ENCODE measurements around the gene CABP2. TPM values are rescaled to one million over a fixed set of nuclear protein-coding genes. Genes with fewer than 3 reads are reported as not detected.

Gene CABP2
- total and polyA plus RNA-seq, 2 donors from 2014 or later = not detected

DNA sequence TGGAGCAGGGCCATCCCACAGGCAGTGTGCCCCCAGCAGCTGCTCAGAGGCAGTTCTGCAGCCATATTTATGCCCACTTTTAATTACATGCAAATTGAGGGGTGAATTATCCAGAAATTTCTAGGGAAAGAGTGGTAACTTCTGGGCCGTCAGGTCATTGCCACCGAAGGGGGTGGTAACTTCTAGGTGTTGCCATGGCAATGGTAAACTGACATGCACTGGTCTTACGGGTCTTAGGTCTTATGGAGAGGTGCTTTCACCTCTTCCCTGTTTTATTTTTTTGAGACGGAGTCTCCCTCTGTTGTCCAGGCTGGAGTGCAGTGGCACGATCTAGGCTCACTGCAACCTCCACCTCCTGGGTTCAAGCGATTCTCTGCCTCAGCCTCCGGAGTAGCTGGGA, 50.4 kb downstream of the CABP2 start:
- no peak for TF ChIP-seq CTCF (IDR thresholded peaks at IDR 0.05; ENCODE audit: borderline replicate concordance, extremely low read depth, insufficient read depth)
- FAIRE-seq = no peak
- Histone ChIP-seq H3K4me1 (ENCODE audit: control insufficient read depth in 2 of 3, insufficient read depth in 2 of 3, low read depth in 1 of 3, low read length in 3 of 3) (peaks cover 0 to 8% (median 4%) of the 10 kb centered on the region in 3 donors), H3K36me3 (ENCODE audit: control insufficient read depth in 2 of 3, insufficient read depth in 3 of 3, low read length in 3 of 3) (no peaks in the 10 kb centered on the region), H3K27me3 (ENCODE audit: control insufficient read depth, insufficient read depth, low read length) (no peaks in the 10 kb centered on the region), H3K27ac (ENCODE audit: low read depth in 2 of 2, low read length in 2 of 2) (no peak overlapping the region), H3K4me3 (ENCODE audit: low read length in 3 of 3) (no peak overlapping the region), H3K9me3 (ENCODE audit: control insufficient read depth in 2 of 3, insufficient read depth in 1 of 3, low read length in 3 of 3) (no peaks in the 10 kb centered on the region), H3K9ac (ENCODE audit: low read length in 3 of 3) (no peak overlapping the region)
- intact Hi-C loops (cut with DNase I) = no loop called here
- no peak for DNase-seq

GRCh38 chr11:67470337-67471002, 52.8 kb downstream of the CABP2 start:
- peaks cover 0 to 14% (median 4%) of the 10 kb centered on the region in 3 donors for H3K4me1 ChIP-seq (ENCODE audit: control insufficient read depth in 2 of 3, insufficient read depth in 2 of 3, low read depth in 1 of 3, low read length in 3 of 3)
- DNase-seq (no peak), FAIRE-seq (no peak)
- TF ChIP-seq CTCF (IDR thresholded peaks at IDR 0.05; ENCODE audit: borderline replicate concordance, extremely low read depth, insufficient read depth) = no peak
- H3K4me3 ChIP-seq (ENCODE audit: low read length in 3 of 3) = no peak overlapping the region
- no peaks in the 10 kb centered on the region for H3K9me3 ChIP-seq (ENCODE audit: control insufficient read depth in 2 of 3, insufficient read depth in 1 of 3, low read length in 3 of 3)
- intact Hi-C loops (cut with DNase I) = no loop called here
- no peaks in the 10 kb centered on the region for H3K36me3 ChIP-seq (ENCODE audit: control insufficient read depth in 2 of 3, insufficient read depth in 3 of 3, low read length in 3 of 3)
- H3K27me3 ChIP-seq (ENCODE audit: control insufficient read depth, insufficient read depth, low read length) = no peaks in the 10 kb centered on the region
- H3K27ac ChIP-seq (ENCODE audit: low read depth in 2 of 2, low read length in 2 of 2) = no peak overlapping the region
- no peak overlapping the region for H3K9ac ChIP-seq (ENCODE audit: low read length in 3 of 3)

DNA sequence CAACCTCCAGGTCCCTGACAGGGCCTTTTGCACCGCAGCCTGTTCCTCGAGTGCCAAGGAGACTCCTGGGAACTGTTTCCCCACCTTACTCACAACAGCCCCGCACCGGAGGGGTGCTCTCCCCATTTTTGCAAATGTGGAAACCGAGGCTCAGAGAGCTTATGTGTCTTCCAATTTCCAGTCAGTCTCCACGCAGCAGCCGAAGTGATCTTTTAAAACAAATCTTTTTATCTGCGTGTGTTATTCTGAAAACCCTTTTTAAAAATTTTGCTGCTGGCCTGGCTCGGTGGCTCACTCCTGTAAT, 53.8 kb downstream of the CABP2 start:
- no peaks in the 10 kb centered on the region for H3K9me3 ChIP-seq (ENCODE audit: control insufficient read depth in 2 of 3, insufficient read depth in 1 of 3, low read length in 3 of 3)
- intact Hi-C loops (cut with DNase I) = no loop called here
- H3K4me3 ChIP-seq (ENCODE audit: low read length in 3 of 3) = peak overlapping the region; percentile 74 to 84 (median 75)
- peaks cover 0 to 17% (median 4%) of the 10 kb centered on the region in 3 donors for H3K4me1 ChIP-seq (ENCODE audit: control insufficient read depth in 2 of 3, insufficient read depth in 2 of 3, low read depth in 1 of 3, low read length in 3 of 3)
- no peaks in the 10 kb centered on the region for H3K27me3 ChIP-seq (ENCODE audit: control insufficient read depth, insufficient read depth, low read length)
- no peaks in the 10 kb centered on the region for H3K36me3 ChIP-seq (ENCODE audit: control insufficient read depth in 2 of 3, insufficient read depth in 3 of 3, low read length in 3 of 3)
- TF ChIP-seq CTCF (IDR thresholded peaks at IDR 0.05; ENCODE audit: borderline replicate concordance, extremely low read depth, insufficient read depth) = no peak
- peak overlapping the region; percentile 84 to 88 for H3K27ac ChIP-seq (ENCODE audit: low read depth in 2 of 2, low read length in 2 of 2)
- FAIRE-seq = no peak
- DNase-seq = no peak
- H3K9ac ChIP-seq (ENCODE audit: low read length in 3 of 3) = peak overlapping the region; percentile 59 to 85 (median 84)

Small RNA genes within 50 kb of the gene (microRNA-seq; reads per million reads assigned to microRNA genes)
- not detected for gene MIR6752

Other genes starting within 250 kb of the CABP2 start
- 68.3 TPM for gene ANKRD13D, start 234.1 kb downstream of the CABP2 start, total RNA-seq
- 21.9 TPM for gene ANKRD13D, start 234.1 kb downstream of the CABP2 start, polyA plus RNA-seq (ENCODE audit: insufficient read depth, low read depth, low replicate concordance)
- gene SSH3, start 219.9 kb downstream of the CABP2 start, total RNA-seq = 68.9 TPM
- gene SSH3, start 219.9 kb downstream of the CABP2 start, polyA plus RNA-seq (ENCODE audit: insufficient read depth, low read depth, low replicate concordance) = 25.0 TPM
- gene POLD4, start 169.9 kb downstream of the CABP2 start, total RNA-seq = 54.4 TPM
- gene POLD4, start 169.9 kb downstream of the CABP2 start, polyA plus RNA-seq (ENCODE audit: insufficient read depth, low read depth, low replicate concordance) = 174 TPM
- 15.8 TPM for gene CLCF1, start 149.8 kb downstream of the CABP2 start, total RNA-seq
- 5.7 TPM for gene CLCF1, start 149.8 kb downstream of the CABP2 start, polyA plus RNA-seq (ENCODE audit: insufficient read depth, low read depth, low replicate concordance)
- gene RAD9A, start 131.5 kb downstream of the CABP2 start, total RNA-seq = 17.8 TPM
- 16.4 TPM for gene RAD9A, start 131.5 kb downstream of the CABP2 start, polyA plus RNA-seq (ENCODE audit: insufficient read depth, low read depth, low replicate concordance)
- 155 TPM for gene PPP1CA, start 121.6 kb downstream of the CABP2 start, total RNA-seq
- 210 TPM for gene PPP1CA, start 121.6 kb downstream of the CABP2 start, polyA plus RNA-seq (ENCODE audit: insufficient read depth, low read depth, low replicate concordance)
- gene TBC1D10C, start 119.4 kb downstream of the CABP2 start, total RNA-seq = 13.9 TPM
- 1.7 TPM for gene TBC1D10C, start 119.4 kb downstream of the CABP2 start, polyA plus RNA-seq (ENCODE audit: insufficient read depth, low read depth, low replicate concordance)
- 1.7 TPM for gene CARNS1, start 107.8 kb downstream of the CABP2 start, total RNA-seq
- gene CARNS1, start 107.8 kb downstream of the CABP2 start, polyA plus RNA-seq (ENCODE audit: insufficient read depth, low read depth, low replicate concordance) = 0.80 TPM
- 41.3 TPM for gene RPS6KB2, start 95.0 kb downstream of the CABP2 start, total RNA-seq
- 45.4 TPM for gene RPS6KB2, start 95.0 kb downstream of the CABP2 start, polyA plus RNA-seq (ENCODE audit: insufficient read depth, low read depth, low replicate concordance)
- 20.3 TPM for gene PTPRCAP, start 85.8 kb downstream of the CABP2 start, total RNA-seq
- 4.7 TPM for gene PTPRCAP, start 85.8 kb downstream of the CABP2 start, polyA plus RNA-seq (ENCODE audit: insufficient read depth, low read depth, low replicate concordance)
- gene CORO1B, start 80.0 kb downstream of the CABP2 start, total RNA-seq = 121 TPM
- gene CORO1B, start 80.0 kb downstream of the CABP2 start, polyA plus RNA-seq (ENCODE audit: insufficient read depth, low read depth, low replicate concordance) = 67.2 TPM
- gene GPR152, start 70.7 kb downstream of the CABP2 start, total RNA-seq = not detected
- not detected for gene GPR152, start 70.7 kb downstream of the CABP2 start, polyA plus RNA-seq (ENCODE audit: insufficient read depth, low read depth, low replicate concordance)
- 3.1 TPM for gene CABP4, start 68.1 kb downstream of the CABP2 start, total RNA-seq
- 0.49 TPM for gene CABP4, start 68.1 kb downstream of the CABP2 start, polyA plus RNA-seq (ENCODE audit: insufficient read depth, low read depth, low replicate concordance)
- 65.5 TPM for gene TMEM134, start 54.2 kb downstream of the CABP2 start, total RNA-seq
- gene TMEM134, start 54.2 kb downstream of the CABP2 start, polyA plus RNA-seq (ENCODE audit: insufficient read depth, low read depth, low replicate concordance) = 127 TPM
- gene AIP, start 40.4 kb downstream of the CABP2 start, total RNA-seq = 61.5 TPM
- gene AIP, start 40.4 kb downstream of the CABP2 start, polyA plus RNA-seq (ENCODE audit: insufficient read depth, low read depth, low replicate concordance) = 135 TPM
- 74.7 TPM for gene PITPNM1, start 18.1 kb downstream of the CABP2 start, total RNA-seq
- gene PITPNM1, start 18.1 kb downstream of the CABP2 start, polyA plus RNA-seq (ENCODE audit: insufficient read depth, low read depth, low replicate concordance) = 19.3 TPM
- 98.4 TPM for gene CDK2AP2, start 15.3 kb downstream of the CABP2 start, total RNA-seq
- 188 TPM for gene CDK2AP2, start 15.3 kb downstream of the CABP2 start, polyA plus RNA-seq (ENCODE audit: insufficient read depth, low read depth, low replicate concordance)
- gene GSTP1, start 60.4 kb upstream of the CABP2 start, total RNA-seq = 800 TPM
- 1,687 TPM for gene GSTP1, start 60.4 kb upstream of the CABP2 start, polyA plus RNA-seq (ENCODE audit: insufficient read depth, low read depth, low replicate concordance)
- 191 TPM for gene NDUFV1, start 83.5 kb upstream of the CABP2 start, total RNA-seq
- gene NDUFV1, start 83.5 kb upstream of the CABP2 start, polyA plus RNA-seq (ENCODE audit: insufficient read depth, low read depth, low replicate concordance) = 395 TPM
- 11.9 TPM for gene NUDT8, start 106.5 kb upstream of the CABP2 start, total RNA-seq
- gene NUDT8, start 106.5 kb upstream of the CABP2 start, polyA plus RNA-seq (ENCODE audit: insufficient read depth, low read depth, low replicate concordance) = 57.0 TPM
- not detected for gene TBX10, start 116.3 kb upstream of the CABP2 start, total RNA-seq
- not detected for gene TBX10, start 116.3 kb upstream of the CABP2 start, polyA plus RNA-seq (ENCODE audit: insufficient read depth, low read depth, low replicate concordance)
- gene ACY3, start 127.3 kb upstream of the CABP2 start, total RNA-seq = 7.7 TPM
- 111 TPM for gene ACY3, start 127.3 kb upstream of the CABP2 start, polyA plus RNA-seq (ENCODE audit: insufficient read depth, low read depth, low replicate concordance)
- 1.6 TPM for gene ALDH3B2, start 151.2 kb upstream of the CABP2 start, total RNA-seq
- 2.1 TPM for gene ALDH3B2, start 151.2 kb upstream of the CABP2 start, polyA plus RNA-seq (ENCODE audit: insufficient read depth, low read depth, low replicate concordance)

Measured in kidney (tissue), 14 donors.